ENCODE results near the gene CIP2A. TPM values are rescaled to one million over a fixed set of nuclear protein-coding genes. Genes with fewer than 3 reads are reported as not detected.

The CIP2A gene
- polyA plus RNA-seq, 2 of the 4 experiments (the other 2 are of a cell fraction): 30.7 to 31.8 TPM

- DNase-seq (ENCODE audit: low read depth in 1 of 2, low spot score in 1 of 2) (no peak), ATAC-seq (no peak), FAIRE-seq (no peak)
- Histone ChIP-seq H3K4me2 (no peak overlapping the region), H3K9me3 (no peaks in the 10 kb centered on the region), H3K27ac (no peak overlapping the region), H3K4me3 (no peak overlapping the region), H3K4me1 (no peaks in the 10 kb centered on the region)
- POLR2A ChIA-PET: no interaction called here
- WGBS (ENCODE audit: missing lambda C conversion rate): 45% methylated on average over 3 of the region's 3 CpGs
- TF ChIP-seq NR3C1 (IDR thresholded peaks at IDR 0.05) (no peak), ZSCAN20 (CRISPR knock-in tag; IDR thresholded peaks at IDR 0.05) (no peak), FOSL2 (IDR thresholded peaks at IDR 0.05) (no peak), FOSL2 (CRISPR knock-in tag; IDR thresholded peaks at IDR 0.05) (no peak), GATA3 (IDR thresholded peaks at IDR 0.05; ENCODE audit: borderline replicate concordance) (no peak), FOXS1 (CRISPR knock-in tag; IDR thresholded peaks at IDR 0.05) (no peak), ZNF302 (CRISPR knock-in tag; IDR thresholded peaks at IDR 0.05) (no peak), PBX3 (IDR thresholded peaks at IDR 0.05) (no peak), SREBF2 (IDR thresholded peaks at IDR 0.05) (no peak), KDM5A (IDR thresholded peaks at IDR 0.05) (no peak), JUN (IDR thresholded peaks at IDR 0.05) (no peak), HMGXB4 (CRISPR knock-in tag; IDR thresholded peaks at IDR 0.05; ENCODE audit: borderline replicate concordance) (no peak), ESRRA (IDR thresholded peaks at IDR 0.05; ENCODE audit: borderline replicate concordance, low read length) (no peak), HOXA7 (CRISPR knock-in tag; IDR thresholded peaks at IDR 0.05) (no peak), REST (IDR thresholded peaks at IDR 0.05) (no peak), CBX2 (IDR thresholded peaks at IDR 0.05; ENCODE audit: borderline replicate concordance, low read depth) (no peak), HES2 (IDR thresholded peaks at IDR 0.05) (no peak)
- CTCF ChIA-PET: no interaction called here
Measured at GRCh38 chr3:108528459-108529252, 60.6 kb downstream of the CIP2A start.

- POLR2A ChIA-PET: no interaction called here
- FAIRE-seq: no peak
- DNase-seq (ENCODE audit: low read depth in 1 of 2, low spot score in 1 of 2): no peak
- CTCF ChIA-PET: no interaction called here
- no peak for ATAC-seq
- no peak overlapping the region for H3K4me2 ChIP-seq
- H3K4me1 ChIP-seq: no peaks in the 10 kb centered on the region
- WGBS (ENCODE audit: missing lambda C conversion rate): 4% methylated on average over 2 of the region's 2 CpGs
- no peaks in the 10 kb centered on the region for H3K9me3 ChIP-seq
- H3K4me3 ChIP-seq: no peak overlapping the region
- no peak overlapping the region for H3K27ac ChIP-seq
- no peak for TF ChIP-seq HOXB13 (CRISPR knock-in tag; IDR thresholded peaks at IDR 0.05; ENCODE audit: low read depth)
- no peak for TF ChIP-seq FOSB (CRISPR knock-in tag; IDR thresholded peaks at IDR 0.05)
- no peak for TF ChIP-seq TFCP2L1 (CRISPR knock-in tag; IDR thresholded peaks at IDR 0.05)
- no peak for TF ChIP-seq HOXB5 (CRISPR knock-in tag; IDR thresholded peaks at IDR 0.05)
- TF ChIP-seq POLR2A (IDR thresholded peaks at IDR 0.05; ENCODE audit: low read length): no peak
- no peak for TF ChIP-seq FOXS1 (CRISPR knock-in tag; IDR thresholded peaks at IDR 0.05)
- no peak for TF ChIP-seq CEBPB (IDR thresholded peaks at IDR 0.05)
- TF ChIP-seq MAFK (IDR thresholded peaks at IDR 0.05; ENCODE audit: partially characterized antibody): no peak
- no peak for TF ChIP-seq EHF (CRISPR knock-in tag; IDR thresholded peaks at IDR 0.05)
- TF ChIP-seq ELK1 (IDR thresholded peaks at IDR 0.05; ENCODE audit: low read depth, low read length): no peak
- TF ChIP-seq RNF2 (IDR thresholded peaks at IDR 0.05; ENCODE audit: borderline replicate concordance, low read depth): no peak
- no peak for TF ChIP-seq CHD4 (IDR thresholded peaks at IDR 0.05; ENCODE audit: borderline replicate concordance)
- TF ChIP-seq MAX (IDR thresholded peaks at IDR 0.05): no peak
- TF ChIP-seq JUNB (IDR thresholded peaks at IDR 0.05): no peak
- no peak for TF ChIP-seq EP300 (IDR thresholded peaks at IDR 0.05)
- no peak for TF ChIP-seq FOSL2 (IDR thresholded peaks at IDR 0.05)
- no peak for TF ChIP-seq FOSL2 (CRISPR knock-in tag; IDR thresholded peaks at IDR 0.05)
- no peak for TF ChIP-seq HOXA7 (CRISPR knock-in tag; IDR thresholded peaks at IDR 0.05)
- no peak for TF ChIP-seq ZC3H11A (IDR thresholded peaks at IDR 0.05)
- TF ChIP-seq RCOR1 (IDR thresholded peaks at IDR 0.05; ENCODE audit: low read depth, low read length): no peak
Measured at GRCh38 chr3:108527817-108528216, 61.4 kb downstream of the CIP2A start.

Measured in A549 (cell line).